ENCODE results near the gene JAM3. TPM values are rescaled to one million over a fixed set of nuclear protein-coding genes. Genes with fewer than 3 reads are reported as not detected.

The JAM3 gene
- total RNA-seq, 1 experiment from 2014 or later: 36.5 TPM

DNA sequence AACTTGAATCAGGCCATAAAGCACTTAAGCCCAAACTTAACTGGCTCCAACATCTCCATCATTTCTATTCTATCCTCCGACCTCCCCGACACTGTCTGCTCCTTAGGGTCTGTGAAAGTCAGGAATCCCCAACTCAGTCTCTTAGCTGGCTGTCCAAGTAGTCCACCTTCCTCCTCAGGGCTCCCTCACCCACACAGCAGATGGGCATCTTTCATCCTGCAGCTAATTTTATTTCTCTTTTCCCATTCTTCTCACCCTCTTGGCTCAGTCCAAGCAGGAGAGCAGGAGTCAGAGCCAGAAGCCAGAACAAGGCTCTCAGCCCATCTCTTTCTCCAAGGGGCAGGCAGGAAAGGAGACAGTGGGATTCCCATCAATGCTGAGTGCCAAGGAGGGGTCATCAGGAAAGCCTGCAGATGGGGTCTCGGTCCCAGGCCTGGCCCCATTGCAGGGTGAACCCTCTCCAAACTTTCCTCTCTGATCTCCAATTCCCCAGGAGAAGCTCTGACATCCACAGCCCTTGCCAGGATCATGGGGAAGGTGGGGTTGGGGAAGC lies 40.4 kb upstream of the JAM3 start:
- H3K36me3 Mint-ChIP-seq (ENCODE audit: insufficient read depth in 1 of 3, low read depth in 3 of 3): no peaks in the 10 kb centered on the region
- Histone ChIP-seq H3K4me2 (ENCODE audit: insufficient read depth, insufficient read length, low read length) (no peak overlapping the region), H3K14ac (ENCODE audit: insufficient read depth, low read length) (no peak overlapping the region), H3K79me1 (ENCODE audit: insufficient read depth, low read depth, low read length, poor library complexity, severe bottlenecking) (no peaks in the 10 kb centered on the region), H4K8ac (replicated peaks; ENCODE audit: insufficient read length, low read depth, low read length) (no peak overlapping the region), H2BK120ac (ENCODE audit: low read depth, low read length, poor library complexity, severe bottlenecking) (no peak overlapping the region), H3T11ph (ENCODE audit: low read length) (no peak overlapping the region), H3K4me1 (ENCODE audit: insufficient read depth, low read length) (no peaks in the 10 kb centered on the region), H3K4ac (ENCODE audit: low read depth, low read length) (no peak overlapping the region), H2BK15ac (ENCODE audit: low read depth, low read length) (no peak overlapping the region), H4K20me1 (ENCODE audit: control insufficient read depth, insufficient read depth, insufficient read length) (no peaks in the 10 kb centered on the region), H3K79me2 (ENCODE audit: insufficient read depth, low read length) (no peaks in the 10 kb centered on the region), H2BK12ac (ENCODE audit: insufficient read length, low read depth, low read length) (no peak overlapping the region), H3K56ac (ENCODE audit: insufficient read length, low read depth, low read length) (no peak overlapping the region), H3K23me2 (ENCODE audit: insufficient read length, low read depth, low read length, poor library complexity, severe bottlenecking) (no peaks in the 10 kb centered on the region), H4K5ac (ENCODE audit: insufficient read length, low read depth, low read length) (no peak overlapping the region), H2BK20ac (ENCODE audit: low read depth, low read length, poor library complexity, severe bottlenecking) (no peak overlapping the region), H4K91ac (ENCODE audit: insufficient read length, low read depth, low read length) (no peak overlapping the region), H2AK5ac (ENCODE audit: insufficient read length, low read length) (no peak overlapping the region), H3K18ac (ENCODE audit: insufficient read length, low read depth, low read length) (no peak overlapping the region), H3K27me3 (ENCODE audit: insufficient read depth, low read length) (no peaks in the 10 kb centered on the region), H3K23ac (ENCODE audit: insufficient read length, low read depth, low read length) (no peak overlapping the region), H3K27ac (ENCODE audit: insufficient read length, low read depth, low read length) (no peak overlapping the region), H2BK5ac (ENCODE audit: insufficient read length, low read length) (no peak overlapping the region), H3K9me3 (ENCODE audit: control insufficient read depth, low read depth, low read length) (no peaks in the 10 kb centered on the region), H2AFZ (ENCODE audit: low read length) (no peak overlapping the region), H3K9ac (ENCODE audit: extremely low read depth, insufficient read length, low read length) (no peak overlapping the region)
- no peak for DNase-seq
- H3K9me3 Mint-ChIP-seq: no peaks in the 10 kb centered on the region
- H3K4me1 Mint-ChIP-seq: peaks cover 27 to 35% of the 10 kb centered on the region in 2 experiments
- no peak overlapping the region for H3K4me3 Mint-ChIP-seq
- peaks cover 58% of the 10 kb centered on the region for H3K27me3 Mint-ChIP-seq (ENCODE audit: low read depth)
- TF ChIP-seq, protein P1, sequence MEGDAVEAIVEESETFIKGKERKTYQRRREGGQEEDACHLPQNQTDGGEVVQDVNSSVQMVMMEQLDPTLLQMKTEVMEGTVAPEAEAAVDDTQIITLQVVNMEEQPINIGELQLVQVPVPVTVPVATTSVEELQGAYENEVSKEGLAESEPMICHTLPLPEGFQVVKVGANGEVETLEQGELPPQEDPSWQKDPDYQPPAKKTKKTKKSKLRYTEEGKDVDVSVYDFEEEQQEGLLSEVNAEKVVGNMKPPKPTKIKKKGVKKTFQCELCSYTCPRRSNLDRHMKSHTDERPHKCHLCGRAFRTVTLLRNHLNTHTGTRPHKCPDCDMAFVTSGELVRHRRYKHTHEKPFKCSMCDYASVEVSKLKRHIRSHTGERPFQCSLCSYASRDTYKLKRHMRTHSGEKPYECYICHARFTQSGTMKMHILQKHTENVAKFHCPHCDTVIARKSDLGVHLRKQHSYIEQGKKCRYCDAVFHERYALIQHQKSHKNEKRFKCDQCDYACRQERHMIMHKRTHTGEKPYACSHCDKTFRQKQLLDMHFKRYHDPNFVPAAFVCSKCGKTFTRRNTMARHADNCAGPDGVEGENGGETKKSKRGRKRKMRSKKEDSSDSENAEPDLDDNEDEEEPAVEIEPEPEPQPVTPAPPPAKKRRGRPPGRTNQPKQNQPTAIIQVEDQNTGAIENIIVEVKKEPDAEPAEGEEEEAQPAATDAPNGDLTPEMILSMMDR (conservative IDR thresholded peaks at IDR 0.05): no peak
- no CpG with 5 or more reads among the region's 3 CpGs for WGBS (ENCODE audit: extremely low coverage, insufficient read length, low lambda C conversion rate)
- H3K27ac Mint-ChIP-seq: no peak overlapping the region

All from H9 (cell line).